ENCODE measurements around the gene HPSE.
"Not testable (repeated sequence)": the region's sequence is repeated elsewhere in the genome, so short reads cannot be mapped to it uniquely, and the experiment has no call there.

HPSE gene

DNA sequence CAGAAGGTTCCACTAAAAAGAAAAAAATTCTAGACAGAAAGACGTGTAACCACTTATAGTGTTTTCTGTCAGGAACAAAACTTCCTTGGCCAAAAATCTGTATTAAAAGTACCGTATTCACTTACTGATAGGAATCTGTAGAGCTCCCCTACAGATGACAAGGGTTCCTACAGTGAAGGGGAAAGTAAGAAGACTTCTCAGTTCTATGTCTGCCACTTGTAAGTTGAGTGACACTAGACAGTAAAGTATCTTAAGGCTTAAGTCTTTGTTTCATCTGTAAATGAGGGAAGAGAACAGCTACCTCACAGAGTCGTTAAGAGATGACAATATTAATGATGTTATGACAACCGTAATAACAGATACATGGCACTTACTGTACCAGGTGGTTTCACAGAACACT lies 53.3 kb downstream of the HPSE start:
- no peak for FAIRE-seq

- no peak for FAIRE-seq
Measured at GRCh38 chr4:83276299-83277040, 58.2 kb downstream of the HPSE start.

DNA sequence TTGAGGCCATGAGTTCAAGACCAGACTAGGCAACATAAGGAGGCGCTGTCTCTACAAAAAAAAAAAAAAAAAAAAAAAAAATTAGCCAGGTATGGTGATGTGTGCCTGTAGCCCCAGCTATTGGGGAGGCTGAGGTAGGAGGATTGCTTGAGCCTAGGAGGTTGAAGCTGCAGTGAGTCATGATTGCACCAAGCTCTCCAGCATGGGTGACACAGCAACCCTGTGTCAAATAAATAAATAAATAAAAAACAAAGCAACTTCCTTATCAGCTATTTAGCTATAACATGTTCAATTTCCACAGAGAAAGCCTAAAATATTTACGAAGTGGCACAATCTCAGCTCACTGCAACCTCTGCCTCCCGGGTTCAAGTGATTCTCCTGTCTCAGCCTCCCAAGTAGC lies 60.7 kb downstream of the HPSE start:
- not testable (repeated sequence) for FAIRE-seq

DNA sequence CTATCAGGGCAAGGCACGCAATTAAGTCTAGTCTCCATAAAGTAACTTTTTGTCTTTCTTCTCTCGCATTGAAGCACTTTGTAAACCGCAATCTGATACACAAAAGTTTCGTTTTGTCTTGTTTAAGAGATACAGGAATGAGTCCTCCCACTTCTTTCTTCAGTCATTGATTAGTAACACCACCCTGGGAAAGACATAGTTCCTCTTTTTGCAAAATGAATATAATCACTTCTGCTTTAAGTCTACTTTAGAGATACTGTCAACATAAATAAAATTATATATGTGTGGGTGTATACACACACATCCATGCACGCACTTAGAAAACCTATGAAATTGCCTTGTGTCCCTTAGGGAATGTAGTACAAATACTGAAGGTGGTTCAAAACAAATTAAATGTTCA lies 61.7 kb downstream of the HPSE start:
- no peak for FAIRE-seq

DNA sequence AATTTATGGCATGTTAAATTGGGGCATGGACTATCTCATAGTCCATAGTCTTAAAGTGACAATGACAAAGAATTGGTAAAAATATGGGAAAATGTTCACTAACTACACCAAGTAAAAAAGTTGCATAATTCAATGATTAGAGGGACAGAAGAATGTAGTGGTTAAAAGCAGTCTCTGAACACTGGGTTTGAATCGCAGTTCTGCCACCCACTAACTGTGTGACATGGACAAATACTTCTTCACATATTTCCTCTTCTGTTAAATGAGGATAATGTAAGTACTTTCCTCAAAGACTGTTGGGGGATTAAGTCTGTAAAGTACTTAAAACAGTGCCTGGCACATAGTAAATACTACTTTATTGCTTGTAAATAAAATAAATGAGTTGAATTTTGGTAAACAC lies 65.4 kb downstream of the HPSE start:
- no peak for FAIRE-seq

DNA sequence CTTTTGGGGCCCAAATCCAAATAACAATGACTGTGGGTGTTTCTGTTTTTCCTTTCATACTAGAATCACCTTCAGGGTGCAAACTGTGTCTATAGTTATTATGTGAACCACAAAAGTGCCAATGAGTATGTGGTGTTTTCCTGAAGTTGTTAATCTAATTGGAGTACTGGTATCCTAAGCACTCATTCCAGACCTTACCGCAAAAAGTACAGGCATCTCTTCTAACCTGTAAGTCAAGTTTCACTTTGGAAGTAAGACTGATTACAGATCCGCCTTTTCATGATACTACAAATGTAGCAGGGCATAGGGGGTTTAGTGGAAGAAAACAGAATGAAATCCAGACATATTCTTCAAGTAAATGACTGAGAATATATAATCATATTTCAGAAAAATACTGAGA lies 66.2 kb downstream of the HPSE start:
- no peak for FAIRE-seq

- no peak for FAIRE-seq
Measured at GRCh38 chr4:83267830-83268475, 66.7 kb downstream of the HPSE start.

GRCh38 chr4:83267121-83267829 lies 67.4 kb downstream of the HPSE start:
- FAIRE-seq: no peak

DNA sequence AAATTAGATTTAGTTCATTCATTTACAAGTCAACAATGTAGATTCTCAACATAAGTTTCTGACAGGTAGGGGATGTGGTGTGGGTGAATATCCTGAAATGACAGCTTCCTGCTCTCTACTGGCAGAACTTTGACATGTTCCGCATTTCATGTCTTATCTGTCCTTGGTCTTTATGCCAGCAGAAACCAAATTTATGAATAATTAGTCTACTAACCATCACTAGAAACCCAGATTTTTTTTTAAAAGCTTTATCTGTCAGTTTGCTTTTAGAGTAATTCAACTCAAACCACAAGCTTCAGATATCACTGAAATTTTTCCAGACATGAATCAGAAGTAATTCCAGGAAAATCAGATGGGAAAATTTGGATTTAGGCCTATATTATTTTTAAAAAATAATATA lies 68.0 kb downstream of the HPSE start:
- no peak for FAIRE-seq

- FAIRE-seq: no peak
Measured at GRCh38 chr4:83263106-83263505, 71.5 kb downstream of the HPSE start.

DNA sequence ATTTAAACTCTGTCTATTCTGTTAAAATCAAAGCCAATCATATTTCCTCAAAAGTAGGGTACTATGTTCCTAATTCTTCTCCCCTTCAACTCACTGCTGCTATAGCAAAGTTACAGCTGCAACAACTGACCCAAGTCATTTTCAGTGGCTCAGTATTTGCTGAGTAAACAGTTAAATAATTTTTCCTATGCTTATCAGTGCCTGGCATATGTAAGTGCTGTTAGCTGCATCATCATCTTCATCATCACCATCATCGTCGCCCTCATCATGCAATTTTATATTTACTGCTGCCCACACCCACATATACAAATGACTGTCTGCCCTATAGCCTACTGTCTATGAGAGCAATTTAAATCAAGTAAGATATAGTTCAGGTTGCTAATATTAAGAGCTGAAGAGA lies 72.0 kb downstream of the HPSE start:
- no peak for FAIRE-seq

DNA sequence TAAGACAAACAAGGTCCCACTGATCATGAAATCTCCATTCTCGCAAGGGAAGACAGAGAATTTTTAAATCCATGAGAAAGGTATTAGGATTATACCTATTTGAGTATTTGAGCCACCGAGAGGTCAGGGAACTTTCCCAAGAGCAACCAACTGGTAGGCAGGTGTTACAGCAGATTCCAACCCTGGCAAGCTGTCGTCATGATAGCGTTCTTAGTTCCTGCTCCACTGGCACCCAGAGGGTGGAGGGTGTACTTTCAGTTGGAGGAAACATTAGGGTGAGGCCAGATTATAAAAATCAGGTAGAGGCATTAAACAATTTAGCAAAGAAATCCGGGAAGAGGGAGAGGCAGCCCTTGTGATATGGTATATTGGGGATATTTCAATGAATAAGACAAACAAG lies 73.3 kb downstream of the HPSE start:
- no peak for FAIRE-seq

DNA sequence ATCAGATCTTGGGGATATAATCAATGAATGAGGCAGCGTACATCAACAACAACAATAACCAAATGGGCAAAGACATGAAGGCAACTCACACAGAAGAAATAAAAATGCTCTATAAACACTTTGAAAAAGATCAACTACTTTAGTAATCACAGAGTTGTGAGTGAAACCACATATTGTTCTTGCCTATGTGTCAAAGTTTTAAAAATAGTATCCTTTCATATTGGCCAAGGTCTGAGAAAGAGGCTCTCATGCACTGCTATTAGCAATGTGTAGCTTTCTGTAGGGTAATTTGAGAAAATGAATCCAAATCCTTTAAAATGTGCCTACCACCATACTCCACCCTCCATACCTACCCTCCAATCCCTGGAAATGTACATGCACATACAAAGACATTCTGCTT lies 75.1 kb downstream of the HPSE start:
- FAIRE-seq: no peak

DNA sequence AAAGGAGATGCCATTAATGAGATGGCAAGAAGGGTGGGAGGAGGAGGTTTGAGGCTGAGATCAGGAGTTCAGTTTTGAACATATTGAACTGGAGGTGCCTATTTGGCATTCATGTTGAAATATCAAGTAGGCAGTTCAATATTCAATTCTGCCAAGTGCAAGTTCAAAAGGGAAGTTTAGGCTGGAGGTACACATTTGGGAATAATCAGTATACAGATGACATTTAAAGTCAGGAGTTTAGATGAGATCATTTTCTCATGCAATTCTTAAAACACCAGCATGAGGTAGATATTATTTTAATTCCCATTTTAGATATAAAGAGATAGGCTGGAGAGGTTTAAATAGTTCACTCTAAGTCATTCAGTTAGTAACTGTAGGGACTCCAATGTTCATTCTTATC lies 76.2 kb downstream of the HPSE start:
- no peak for FAIRE-seq

DNA sequence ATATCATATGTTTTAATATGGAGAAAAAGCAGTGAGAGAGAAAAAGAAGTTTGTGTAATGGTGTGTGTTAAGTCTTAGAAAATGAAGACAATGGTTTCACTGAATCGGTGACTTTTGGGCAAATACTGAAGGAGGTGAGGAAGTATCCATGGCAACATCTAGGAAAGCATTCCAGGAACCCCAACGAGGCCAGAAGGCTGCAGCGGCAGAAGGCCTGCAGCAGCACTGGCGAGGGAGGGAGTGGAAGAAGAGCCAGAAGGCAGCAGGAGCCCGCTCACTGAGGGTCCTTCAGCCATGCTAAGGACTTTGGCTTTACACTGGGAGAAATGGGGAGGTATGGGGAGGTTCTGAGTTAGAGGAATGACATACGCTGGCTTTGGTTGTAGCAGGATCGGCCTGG lies 76.8 kb downstream of the HPSE start:
- FAIRE-seq: no peak

DNA sequence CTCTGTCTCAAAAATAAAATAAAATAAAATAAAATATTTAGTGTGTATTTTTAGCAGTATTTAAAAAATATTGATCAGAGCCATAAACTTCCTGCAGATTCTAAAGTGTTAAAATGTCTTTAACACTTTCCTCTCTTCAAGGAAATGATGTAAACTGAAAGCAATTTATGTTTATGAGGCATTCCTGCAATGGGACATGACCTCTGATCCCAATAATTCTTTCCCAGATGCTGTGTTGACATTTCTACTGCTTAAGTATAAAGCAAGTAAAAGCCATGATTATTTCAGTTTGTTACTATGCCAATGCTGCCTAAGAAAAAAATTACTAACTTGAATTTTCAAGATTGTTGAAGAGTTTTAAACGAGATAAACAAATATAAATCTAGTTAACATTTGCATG lies 79.1 kb downstream of the HPSE start:
- FAIRE-seq: no peak

GRCh38 chr4:83252782-83253405 lies 81.8 kb downstream of the HPSE start:
- no peak for FAIRE-seq

GRCh38 chr4:83251447-83251830 lies 83.2 kb downstream of the HPSE start:
- no peak for FAIRE-seq

DNA sequence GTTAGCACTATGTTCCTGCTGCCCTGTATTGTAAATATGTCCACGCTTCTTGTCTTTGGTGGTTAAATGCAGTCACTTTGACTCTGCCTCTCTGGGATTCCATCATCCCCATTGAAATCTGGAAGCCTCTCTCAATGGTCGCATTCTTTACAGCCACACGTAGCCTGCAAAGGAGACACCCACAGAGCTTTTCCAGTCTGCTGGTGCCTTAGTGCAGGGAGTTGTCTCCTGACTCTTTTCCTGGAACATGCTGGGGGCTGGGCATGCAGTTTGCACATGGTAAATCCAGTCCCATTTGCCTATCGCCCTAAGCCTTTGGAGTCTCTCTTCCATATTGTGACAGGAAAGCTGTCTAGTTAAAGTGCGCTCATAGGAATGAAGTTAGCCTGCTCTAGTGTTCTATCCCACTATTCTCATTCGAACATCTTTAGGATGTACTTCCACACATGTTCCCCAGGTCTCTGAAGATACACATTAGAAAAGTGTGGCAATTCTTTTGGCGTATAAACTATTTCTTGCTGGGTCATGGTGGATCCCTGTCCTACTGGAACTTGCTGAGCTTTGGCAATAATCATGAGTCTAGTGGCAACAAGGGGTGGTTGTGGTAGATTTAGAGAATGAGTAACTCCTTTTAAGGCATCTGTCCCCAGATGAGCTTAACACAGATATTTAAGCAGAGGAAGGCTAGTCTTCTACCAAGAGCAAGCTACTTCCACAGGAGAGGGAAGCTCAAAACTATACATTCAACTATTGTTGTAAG lies 83.8 kb downstream of the HPSE start:
- FAIRE-seq: no peak

- no peak for FAIRE-seq
Measured at GRCh38 chr4:83248486-83248885, 86.2 kb downstream of the HPSE start.

DNA sequence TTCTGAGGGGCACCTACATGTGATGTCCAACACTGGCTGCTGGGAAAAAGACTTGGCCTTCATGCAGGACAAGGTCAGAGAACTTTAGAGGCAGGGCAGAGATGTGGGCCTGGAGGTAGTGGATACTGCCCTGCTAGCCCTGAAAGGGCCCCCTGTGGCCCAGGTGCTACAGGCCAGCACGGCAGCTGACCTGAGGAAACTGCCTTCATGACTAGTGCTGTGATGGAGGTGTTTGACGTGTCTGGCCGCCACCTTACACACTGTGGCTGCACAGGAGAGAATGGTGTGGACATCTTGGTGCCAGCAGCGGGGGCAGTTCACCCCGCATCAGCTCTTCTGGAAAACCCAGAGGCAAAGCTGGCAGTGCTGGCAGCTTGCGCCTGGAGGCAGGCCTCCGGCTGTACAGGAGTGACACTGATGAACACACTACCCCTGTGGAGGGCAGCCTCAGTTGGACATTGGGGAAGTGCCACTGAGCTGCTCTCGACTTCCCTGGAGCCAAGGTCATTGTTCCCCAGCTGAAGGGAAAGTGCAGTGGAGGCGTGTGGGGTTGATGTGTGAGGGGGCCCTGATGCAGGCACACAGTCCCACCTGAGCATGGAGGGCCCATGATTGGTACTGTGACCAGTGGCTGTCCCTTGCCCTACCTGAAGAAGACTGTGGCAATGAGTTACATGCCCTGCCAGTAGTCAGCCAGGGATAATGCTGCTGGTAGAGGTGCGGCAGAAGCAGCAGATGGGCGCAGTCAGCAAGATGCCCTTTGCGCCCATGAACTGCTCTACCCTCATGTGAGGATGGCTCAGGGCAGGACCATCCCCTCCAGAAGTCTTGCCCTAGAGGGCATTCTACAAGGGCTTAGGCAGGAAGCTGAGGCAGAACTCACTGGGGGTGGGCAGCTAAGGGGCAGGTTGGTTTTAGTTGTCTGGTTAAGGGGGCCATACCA lies 87.0 kb downstream of the HPSE start:
- no peak for FAIRE-seq

Measured in TTC549 (cell line).